Thymus (tissue), 11 donors: ENCODE data around the gene DOCK4. TPM values are rescaled to one million over a fixed set of nuclear protein-coding genes. Genes with fewer than 3 reads are reported as not detected.

Experiments used
- DNase-seq, 9 donors: peaks; one replicate each; pipeline ENCODE4 v3.0.0-alpha.2; 2013; ENCODE audit warnings: low spot score in 9 of 9, low read depth in 6 of 9, missing footprints in 1 of 9
- H3K27ac ChIP-seq, 2 donors: one replicate each; pipeline ENCODE4 v1.5.1; 2013; ENCODE audit warnings: control low read depth in 1 of 2, low read depth in 1 of 2, low read length in 1 of 2, mild to moderate bottlenecking in 1 of 2, moderate library complexity in 1 of 2
- H3K27me3 ChIP-seq, 2 donors: one replicate each; pipeline ENCODE4 v1.5.1; 2013; ENCODE audit warnings: low read length in 1 of 2; ENCODE audit not compliant: control insufficient read depth in 2 of 2, insufficient read depth in 1 of 2
- H3K36me3 ChIP-seq, 2 donors: one replicate each; pipeline ENCODE4 v1.5.1; 2013; ENCODE audit warnings: low read length in 1 of 2, mild to moderate bottlenecking in 1 of 2, moderate library complexity in 1 of 2; ENCODE audit not compliant: control insufficient read depth in 2 of 2, insufficient read depth in 2 of 2
- H3K4me1 ChIP-seq, 2 donors: one replicate each; pipeline ENCODE4 v1.5.1; 2013; ENCODE audit warnings: low read length in 2 of 2; ENCODE audit not compliant: control insufficient read depth in 2 of 2, insufficient read depth in 2 of 2
- H3K4me3 ChIP-seq, 2 donors: one replicate each; pipeline ENCODE4 v1.5.1; 2013; ENCODE audit warnings: low read length in 2 of 2, control low read depth in 1 of 2, mild to moderate bottlenecking in 1 of 2
- H3K9me3 ChIP-seq, 2 donors: one replicate each; pipeline ENCODE4 v1.5.1; 2013; ENCODE audit warnings: low read length in 1 of 2, mild to moderate bottlenecking in 1 of 2; ENCODE audit not compliant: control insufficient read depth in 2 of 2, insufficient read depth in 1 of 2
- WGBS: extraction: QIAGEN DNeasy Blood & Tissue Kit; methylation state at CpG from one replicate; pipeline ENCODE4 v1.1.7; 2013; 5-methylcytosine and 5-hydroxymethylcytosine counted together
- polyA plus RNA-seq: library from polyadenylated mRNA; stranded (reverse); fragments of 200-250 nt; gene quantifications from one replicate; pipeline ENCODE4 v1.2.3, GENCODE V29; 2013
- total RNA-seq: library from RNA; stranded (reverse); fragments of 120-200 nt; gene quantifications from one replicate; pipeline ENCODE4 v1.2.4, GENCODE V29; 2013
- donor health status: healthy.

Gene DOCK4
- total and polyA plus RNA-seq, 2 donors = 3.5 to 4.7 TPM

DNA sequence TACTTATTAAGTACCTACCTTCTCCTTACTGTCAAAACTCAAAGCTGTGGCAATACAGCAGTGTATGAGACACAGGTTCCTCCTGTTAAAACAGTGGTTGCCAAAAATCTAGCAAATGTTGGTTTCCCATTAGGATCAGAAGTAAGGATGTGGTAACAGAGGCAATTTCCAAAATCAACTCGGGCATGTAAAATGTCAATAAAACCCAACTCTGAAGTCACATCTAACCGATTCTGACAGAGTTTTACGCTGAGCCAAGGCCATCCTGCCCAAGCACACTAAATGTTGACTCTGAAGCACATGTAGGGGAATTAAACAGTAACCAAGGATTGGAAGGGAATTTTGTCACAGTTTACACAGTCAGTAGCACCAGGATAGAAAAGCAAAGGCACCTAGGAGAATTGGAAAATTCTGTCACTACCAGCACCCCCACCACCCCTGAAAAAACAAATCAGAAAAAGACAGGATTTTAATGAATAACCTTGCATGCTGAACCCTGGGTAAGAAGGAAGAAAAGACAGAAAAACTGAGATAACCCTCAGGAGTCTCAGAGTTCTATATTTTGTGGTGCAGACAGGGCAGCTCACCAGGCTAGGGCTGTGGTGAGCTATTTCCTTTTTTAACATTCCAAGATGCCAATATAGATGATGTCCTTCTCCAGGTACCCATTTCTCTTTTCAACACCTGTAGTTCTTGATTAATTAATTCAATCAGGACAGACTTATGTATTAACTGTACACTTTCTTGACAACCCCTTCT is 119.5 kb downstream of the DOCK4 start:
- WGBS = 95% methylated on average over 3 of the region's 3 CpGs
- DNase-seq = no peak
- H3K9me3 ChIP-seq = no peaks in the 10 kb centered on the region
- no peaks in the 10 kb centered on the region for H3K36me3 ChIP-seq
- peaks cover 0 to 2% of the 10 kb centered on the region in 2 donors for H3K4me1 ChIP-seq
- no peak overlapping the region for H3K4me3 ChIP-seq
- H3K27ac ChIP-seq = no peak overlapping the region
- H3K27me3 ChIP-seq = no peaks in the 10 kb centered on the region

DNA sequence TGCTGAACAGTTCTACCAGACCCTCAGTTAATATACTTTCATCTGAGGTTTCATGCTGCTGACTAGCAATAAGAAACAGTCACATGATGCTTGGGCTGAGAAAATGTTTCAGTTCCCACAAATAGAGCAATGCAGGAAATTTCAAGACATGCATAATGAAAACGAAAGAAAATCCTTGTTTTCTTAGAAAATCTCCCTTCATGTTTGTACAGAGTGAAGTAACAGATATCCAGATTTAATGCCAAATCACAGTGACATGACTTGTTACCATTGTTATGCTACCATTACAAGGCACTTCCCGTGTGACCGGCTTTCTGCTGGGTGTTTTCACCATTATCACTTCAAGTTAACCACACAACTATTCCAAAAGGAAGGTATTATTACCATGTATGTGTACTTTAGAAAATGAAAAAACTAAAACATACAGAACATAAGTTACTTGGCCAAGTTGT is 121.7 kb downstream of the DOCK4 start:
- Histone ChIP-seq H3K9me3 (no peaks in the 10 kb centered on the region), H3K27me3 (no peaks in the 10 kb centered on the region), H3K36me3 (no peaks in the 10 kb centered on the region), H3K4me3 (no peak overlapping the region), H3K27ac (peak overlapping the region in 1 of 2 donors; percentile 6), H3K4me1 (peaks cover 0 to 12% of the 10 kb centered on the region in 2 donors)
- 23% methylated on average over 3 of the region's 3 CpGs for WGBS
- peak in 1 of 9 donors; percentile 32 for DNase-seq

DNA sequence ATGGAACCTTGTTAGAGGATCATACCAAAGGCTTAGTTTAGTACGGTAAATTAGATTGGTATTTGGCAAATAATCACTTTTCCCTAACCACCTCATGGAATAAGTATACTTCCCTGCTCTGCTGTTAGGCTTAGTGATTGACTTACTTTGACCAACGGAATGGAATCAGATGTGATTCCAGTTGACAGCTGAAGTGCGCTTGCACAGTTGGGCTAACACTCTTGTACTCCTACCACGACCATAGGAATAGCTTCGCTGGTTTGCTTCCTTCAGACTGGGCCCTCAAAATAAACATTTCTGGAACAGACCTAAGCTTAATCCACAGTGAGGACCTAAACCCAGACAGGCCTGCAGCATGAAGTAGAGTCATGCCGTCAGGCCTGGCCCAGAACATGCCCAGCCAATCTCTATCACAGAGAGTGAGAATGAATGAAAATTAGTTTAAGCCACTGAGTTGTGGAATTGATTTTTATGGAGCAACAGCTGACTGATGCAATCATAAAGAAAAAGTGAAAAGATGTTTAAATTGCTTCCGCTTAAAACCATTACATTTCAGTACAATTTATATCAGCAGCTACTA is 122.3 kb downstream of the DOCK4 start:
- H3K27me3 ChIP-seq = no peaks in the 10 kb centered on the region
- H3K4me1 ChIP-seq = peaks cover 0 to 12% of the 10 kb centered on the region in 2 donors
- no peak for DNase-seq
- H3K9me3 ChIP-seq = no peaks in the 10 kb centered on the region
- no peaks in the 10 kb centered on the region for H3K36me3 ChIP-seq
- no peak overlapping the region for H3K4me3 ChIP-seq
- 98% methylated on average over 7 of the region's 7 CpGs for WGBS
- H3K27ac ChIP-seq = peak overlapping the region in 1 of 2 donors; percentile 43

DNA sequence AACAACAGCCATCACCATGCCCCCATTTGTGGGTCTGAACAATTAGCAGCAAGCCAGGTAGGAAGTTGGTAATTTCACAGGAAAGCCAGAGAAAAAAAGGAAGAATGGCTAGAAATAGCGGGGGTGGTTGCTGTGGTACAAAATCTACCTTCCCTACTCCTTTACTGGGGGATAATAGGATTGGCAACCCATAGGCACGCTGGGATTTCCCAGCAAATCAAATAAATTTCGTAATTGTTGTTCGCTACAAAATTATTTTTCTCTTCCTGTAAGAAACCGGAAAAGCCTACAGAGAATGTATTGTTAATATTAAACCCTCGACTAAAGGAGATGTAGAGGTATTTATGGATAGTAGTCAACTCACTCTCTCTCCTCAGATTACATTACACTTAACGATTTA is 123.9 kb downstream of the DOCK4 start:
- no peaks in the 10 kb centered on the region for H3K36me3 ChIP-seq
- no peak for DNase-seq
- H3K27me3 ChIP-seq = no peaks in the 10 kb centered on the region
- H3K4me1 ChIP-seq = peaks cover 0 to 12% of the 10 kb centered on the region in 2 donors
- 96% methylated on average over 7 of the region's 7 CpGs for WGBS
- no peaks in the 10 kb centered on the region for H3K9me3 ChIP-seq
- no peak overlapping the region for H3K27ac ChIP-seq
- H3K4me3 ChIP-seq = no peak overlapping the region

DNA sequence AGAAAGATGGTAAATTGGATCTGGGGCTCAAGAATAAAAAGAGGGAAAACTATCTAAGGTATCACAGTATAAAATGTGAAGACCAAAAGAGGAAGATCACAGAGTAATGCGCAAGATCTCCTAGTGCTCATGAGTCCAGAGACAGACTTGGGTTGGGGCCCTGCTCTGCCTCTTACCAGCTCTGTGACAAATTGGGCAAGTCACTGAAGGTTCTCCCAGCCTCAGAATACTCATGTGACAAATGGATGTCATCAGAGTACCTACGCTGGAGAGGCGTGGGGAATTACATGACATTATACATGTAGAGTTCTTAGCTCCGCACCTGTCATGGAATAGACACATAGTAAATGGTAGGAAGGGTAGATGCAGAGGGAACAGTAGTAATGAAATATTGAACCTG is 124.4 kb downstream of the DOCK4 start:
- Histone ChIP-seq H3K27me3 (no peaks in the 10 kb centered on the region), H3K27ac (no peak overlapping the region), H3K4me1 (peaks cover 0 to 12% of the 10 kb centered on the region in 2 donors), H3K9me3 (no peaks in the 10 kb centered on the region), H3K36me3 (no peaks in the 10 kb centered on the region), H3K4me3 (no peak overlapping the region)
- no peak for DNase-seq
- 98% methylated on average over 4 of the region's 4 CpGs for WGBS

DNA sequence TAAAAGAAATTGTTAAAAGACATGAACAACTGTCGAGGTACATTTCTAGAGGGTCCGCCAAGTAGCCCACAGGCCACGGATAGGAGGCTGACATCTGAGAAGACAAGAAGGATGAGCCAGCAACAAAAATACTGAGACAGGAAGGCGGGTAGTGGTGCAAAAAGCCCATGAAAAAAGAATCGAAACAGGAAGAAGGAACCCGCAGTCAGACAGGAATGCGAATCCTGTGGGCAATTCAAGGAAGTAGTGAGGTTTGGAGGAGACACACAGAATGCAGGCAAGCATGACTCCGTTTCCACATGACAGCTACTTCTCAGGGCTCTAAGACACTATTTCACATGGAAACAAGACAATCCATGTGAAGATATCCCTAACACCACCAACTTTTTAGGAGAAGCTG is 125.2 kb downstream of the DOCK4 start:
- H3K9me3 ChIP-seq = no peaks in the 10 kb centered on the region
- no peaks in the 10 kb centered on the region for H3K36me3 ChIP-seq
- no peak overlapping the region for H3K27ac ChIP-seq
- DNase-seq = peak in 2 of 9 donors; percentile 18 to 39
- no peak overlapping the region for H3K4me3 ChIP-seq
- no peaks in the 10 kb centered on the region for H3K27me3 ChIP-seq
- 12% methylated on average over 8 of the region's 8 CpGs for WGBS
- peaks cover 0 to 12% of the 10 kb centered on the region in 2 donors for H3K4me1 ChIP-seq

DNA sequence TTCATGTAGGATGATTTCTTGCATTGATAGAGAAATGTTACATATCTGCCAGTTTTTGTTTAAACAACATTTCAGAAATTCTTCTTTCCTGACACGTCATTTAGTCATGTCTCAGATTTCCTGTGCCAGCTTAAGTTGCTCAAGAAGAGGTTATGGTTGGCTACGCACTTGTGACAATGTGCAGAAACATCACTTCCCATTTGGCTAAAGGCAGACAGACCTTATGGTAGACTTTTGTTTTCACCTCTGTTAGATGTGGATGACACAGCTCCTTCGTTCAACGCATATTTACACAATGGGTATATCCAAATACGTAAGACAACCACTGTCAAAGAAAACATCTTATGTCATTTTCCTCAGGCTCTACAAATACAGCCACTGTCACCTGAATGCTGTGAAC is 125.8 kb downstream of the DOCK4 start:
- no peaks in the 10 kb centered on the region for H3K36me3 ChIP-seq
- no peaks in the 10 kb centered on the region for H3K9me3 ChIP-seq
- 72% methylated on average over 5 of the region's 5 CpGs for whole genome bisulfite sequencing
- H3K27ac ChIP-seq = no peak overlapping the region
- H3K4me1 ChIP-seq = peaks cover 0 to 12% of the 10 kb centered on the region in 2 donors
- H3K4me3 ChIP-seq = no peak overlapping the region
- no peaks in the 10 kb centered on the region for H3K27me3 ChIP-seq
- peak in 1 of 9 donors; percentile 28 for DNase-seq

GRCh38 chr7:112079673-112080072 is 126.5 kb downstream of the DOCK4 start:
- no peak for DNase-seq
- Histone ChIP-seq H3K9me3 (no peaks in the 10 kb centered on the region), H3K27me3 (no peaks in the 10 kb centered on the region), H3K4me1 (peaks cover 0 to 10% of the 10 kb centered on the region in 2 donors), H3K4me3 (no peak overlapping the region), H3K27ac (no peak overlapping the region), H3K36me3 (no peaks in the 10 kb centered on the region)

- 97% methylated on average over 1 of the region's 1 CpG for WGBS
- Histone ChIP-seq H3K36me3 (no peaks in the 10 kb centered on the region), H3K27ac (no peak overlapping the region), H3K4me1 (peaks cover 0 to 10% of the 10 kb centered on the region in 2 donors), H3K27me3 (no peaks in the 10 kb centered on the region), H3K4me3 (no peak overlapping the region), H3K9me3 (no peaks in the 10 kb centered on the region)
- no peak for DNase-seq
Measured at GRCh38 chr7:112079122-112079521, 127.1 kb downstream of the DOCK4 start.
